ENCODE results near the gene SRPK3.

Gene SRPK3

GRCh38 chrX:153800177-153800722 lies 19.4 kb downstream of the SRPK3 start:
- no peak for DNase-seq (ENCODE audit: low read depth)
- no peak overlapping the region for H3K4me3 ChIP-seq (ENCODE audit: low read depth, low read length)
- no peak for TF ChIP-seq CTCF (conservative IDR thresholded peaks at IDR 0.05; ENCODE audit: low read depth, low read length)

GRCh38 chrX:153800746-153801145 lies 19.9 kb downstream of the SRPK3 start:
- no peak for TF ChIP-seq CTCF (conservative IDR thresholded peaks at IDR 0.05; ENCODE audit: low read depth, low read length)
- H3K4me3 ChIP-seq (ENCODE audit: low read depth, low read length), result no peak overlapping the region
- no peak for DNase-seq (ENCODE audit: low read depth)

GRCh38 chrX:153801669-153802068 lies 20.8 kb downstream of the SRPK3 start:
- H3K4me3 ChIP-seq (ENCODE audit: low read depth, low read length), result no peak overlapping the region
- TF ChIP-seq CTCF (conservative IDR thresholded peaks at IDR 0.05; ENCODE audit: low read depth, low read length), result no peak
- DNase-seq (ENCODE audit: low read depth), result no peak

GRCh38 chrX:153802513-153803045 lies 21.7 kb downstream of the SRPK3 start:
- TF ChIP-seq CTCF (conservative IDR thresholded peaks at IDR 0.05; ENCODE audit: low read depth, low read length), result no peak
- H3K4me3 ChIP-seq (ENCODE audit: low read depth, low read length), result no peak overlapping the region
- DNase-seq (ENCODE audit: low read depth), result no peak

- no peak for TF ChIP-seq CTCF (conservative IDR thresholded peaks at IDR 0.05; ENCODE audit: low read depth, low read length)
- DNase-seq (ENCODE audit: low read depth), result no peak
- H3K4me3 ChIP-seq (ENCODE audit: low read depth, low read length), result no peak overlapping the region
Observed at GRCh38 chrX:153803211-153804099, 22.6 kb downstream of the SRPK3 start.

GRCh38 chrX:153804100-153804595 lies 23.3 kb downstream of the SRPK3 start:
- TF ChIP-seq CTCF (conservative IDR thresholded peaks at IDR 0.05; ENCODE audit: low read depth, low read length), result no peak
- H3K4me3 ChIP-seq (ENCODE audit: low read depth, low read length), result no peak overlapping the region
- DNase-seq (ENCODE audit: low read depth), result no peak

All from choroid plexus epithelial cell (primary cell).